GM19351 (cell line): ENCODE measurements around the gene ZNF827.
"Not testable (repeated sequence)": the region's sequence is repeated elsewhere in the genome, so short reads cannot be mapped to it uniquely, and the experiment has no call there.

Experiments used
- ATAC-seq: cut with Tn5 transposase; IDR thresholded peaks from one replicate; pipeline ENCODE4 v1.9.1; 2021; ENCODE audit warnings: mild to moderate bottlenecking, moderate library complexity; ENCODE audit not compliant: unreplicated experiment

The ZNF827 gene

GRCh38 chr4:145832384-145832783, 106.2 kb downstream of the ZNF827 start:
- ATAC-seq: not testable (repeated sequence)

- peak; percentile 69 for ATAC-seq
These were observed 107.9 kb downstream of the ZNF827 start for GRCh38 chr4:145830699-145831098.

GRCh38 chr4:145829629-145830395, 108.8 kb downstream of the ZNF827 start:
- peak; percentile 42 for ATAC-seq

GRCh38 chr4:145828802-145829485, 109.7 kb downstream of the ZNF827 start:
- ATAC-seq: peak; percentile 76

GRCh38 chr4:145827885-145828284, 110.7 kb downstream of the ZNF827 start:
- ATAC-seq: no peak

GRCh38 chr4:145825255-145825654, 113.4 kb downstream of the ZNF827 start:
- no peak for ATAC-seq

GRCh38 chr4:145824463-145824862, 114.2 kb downstream of the ZNF827 start:
- ATAC-seq: no peak

- no peak for ATAC-seq
These were observed 114.9 kb downstream of the ZNF827 start for GRCh38 chr4:145823743-145824142.

- no peak for ATAC-seq
These were observed 116.0 kb downstream of the ZNF827 start for GRCh38 chr4:145822581-145822980.

GRCh38 chr4:145822181-145822580, 116.4 kb downstream of the ZNF827 start:
- ATAC-seq: no peak

GRCh38 chr4:145821766-145822165, 116.9 kb downstream of the ZNF827 start:
- no peak for ATAC-seq

- ATAC-seq: no peak
These were observed 118.2 kb downstream of the ZNF827 start for GRCh38 chr4:145820407-145820806.

- no peak for ATAC-seq
These were observed 118.8 kb downstream of the ZNF827 start for GRCh38 chr4:145819853-145820181.

- ATAC-seq: no peak
These were observed 119.3 kb downstream of the ZNF827 start for GRCh38 chr4:145819101-145819852.

- ATAC-seq: no peak
These were observed 120.6 kb downstream of the ZNF827 start for GRCh38 chr4:145818011-145818410.

- no peak for ATAC-seq
These were observed 122.5 kb downstream of the ZNF827 start for GRCh38 chr4:145816091-145816490.

GRCh38 chr4:145815626-145816025, 123.0 kb downstream of the ZNF827 start:
- ATAC-seq: no peak

GRCh38 chr4:145815027-145815612, 123.5 kb downstream of the ZNF827 start:
- no peak for ATAC-seq

- ATAC-seq: no peak
These were observed 124.4 kb downstream of the ZNF827 start for GRCh38 chr4:145814246-145814645.

- no peak for ATAC-seq
These were observed 125.7 kb downstream of the ZNF827 start for GRCh38 chr4:145812919-145813318.

- ATAC-seq: peak; percentile 31
These were observed 129.6 kb downstream of the ZNF827 start for GRCh38 chr4:145808848-145809512.
